Loucy (cell line): ENCODE measurements around the gene FAM229A.

Experiments
- CTCF ChIP-seq: fragments of 200-600 bp; sonication (generic); conservative IDR thresholded peaks from 2 replicates; pipeline ENCODE4 v1.5.1; 2014; ENCODE audit warnings: mild to moderate bottlenecking, antibody characterized with exemption, low read length
- EZH2phosphoT487 ChIP-seq: fragments of 200-600 bp; IDR thresholded peaks from 2 replicates; pipeline ENCODE4 v1.6.1; 2018; ENCODE audit warnings: antibody characterized with exemption, mild to moderate bottlenecking, moderate library complexity, borderline replicate concordance

GRCh38 chr1:32390904-32391870 is 28.9 kb upstream of the FAM229A start:
- TF ChIP-seq CTCF (no peak), EZH2phosphoT487 (no peak)
